ENCODE results near the gene ADCK2.
"Not testable (repeated sequence)": the region's sequence is repeated elsewhere in the genome, so short reads cannot be mapped to it uniquely, and the experiment has no call there.

Gene ADCK2

GRCh38 chr7:140734096-140734495 lies 61.4 kb downstream of the ADCK2 start:
- DNase-seq (ENCODE audit: low read depth in 2 of 3, low spot score in 2 of 3): no peak

GRCh38 chr7:140734729-140735128 lies 62.0 kb downstream of the ADCK2 start:
- DNase-seq (ENCODE audit: low read depth in 2 of 3, low spot score in 2 of 3): no peak

GRCh38 chr7:140738280-140738679 lies 65.5 kb downstream of the ADCK2 start:
- no peak for DNase-seq (ENCODE audit: low read depth in 2 of 3, low spot score in 2 of 3)

GRCh38 chr7:140743255-140743654 lies 70.5 kb downstream of the ADCK2 start:
- DNase-seq (ENCODE audit: low read depth in 2 of 3, low spot score in 2 of 3): not testable (repeated sequence)

- DNase-seq (ENCODE audit: low read depth in 2 of 3, low spot score in 2 of 3): no peak
Measured at GRCh38 chr7:140744005-140744404, 71.3 kb downstream of the ADCK2 start.
